HG03439 (cell line): Measurements from ENCODE around the gene YWHAB.

Source experiments
- ATAC-seq: cut with Tn5 transposase; IDR thresholded peaks from one replicate; pipeline ENCODE4 v1.9.1; 2021; ENCODE audit warnings: mild to moderate bottlenecking, moderate library complexity; ENCODE audit not compliant: unreplicated experiment

YWHAB gene

DNA sequence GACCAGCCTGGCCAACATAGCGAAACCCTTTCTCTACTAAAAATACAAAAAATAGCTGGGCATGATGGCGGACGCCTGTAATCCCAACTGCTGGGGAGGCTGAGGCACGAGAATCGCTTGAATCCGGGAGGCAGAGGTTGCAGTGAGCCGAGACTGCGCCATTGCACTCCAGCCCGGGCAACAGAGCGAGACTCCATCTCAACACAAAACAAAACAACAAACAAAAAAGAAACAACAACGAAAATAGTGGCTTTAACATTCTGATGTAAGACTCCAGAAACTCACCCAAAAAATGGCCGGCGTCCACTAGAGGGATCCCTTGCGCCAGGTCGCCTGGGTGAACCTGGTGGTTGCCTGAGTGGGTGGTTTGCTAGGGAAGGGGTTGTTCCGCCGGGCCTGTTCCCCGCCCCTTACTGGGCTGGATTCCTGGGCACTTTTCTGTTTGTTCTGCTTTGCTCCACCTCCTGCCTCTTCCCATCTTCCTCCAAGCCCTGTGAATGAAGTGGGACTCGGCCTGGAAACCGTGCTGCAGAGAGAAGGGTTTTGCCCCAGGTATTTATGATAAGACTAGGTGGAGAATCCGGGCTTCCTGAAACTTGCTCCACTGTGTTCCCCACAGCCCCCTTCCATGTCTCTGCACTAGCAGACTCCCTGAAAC is 25.9 kb downstream of the YWHAB start:
- ATAC-seq = no peak

GRCh38 chr20:44912189-44912588 is 26.7 kb downstream of the YWHAB start:
- no peak for ATAC-seq

DNA sequence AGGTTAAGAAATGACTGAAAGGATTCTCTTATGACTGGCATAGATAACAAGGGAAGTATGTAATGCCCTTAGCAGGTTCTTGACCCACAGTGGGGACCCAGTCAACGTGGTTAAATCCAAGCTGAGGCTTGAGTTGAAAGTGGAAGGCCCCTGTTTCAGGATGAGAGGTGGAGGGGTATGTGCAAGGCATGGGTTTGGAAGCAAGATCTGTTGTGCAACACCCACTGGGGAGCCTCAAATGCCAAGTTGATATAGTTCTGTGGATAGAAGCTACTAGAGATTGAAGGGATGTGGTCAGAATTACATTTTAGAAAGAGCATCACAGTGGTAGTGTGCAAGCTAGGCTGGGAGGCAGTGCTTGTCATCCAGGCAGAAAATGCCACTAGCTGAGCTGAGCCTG is 29.4 kb downstream of the YWHAB start:
- ATAC-seq = no peak

DNA sequence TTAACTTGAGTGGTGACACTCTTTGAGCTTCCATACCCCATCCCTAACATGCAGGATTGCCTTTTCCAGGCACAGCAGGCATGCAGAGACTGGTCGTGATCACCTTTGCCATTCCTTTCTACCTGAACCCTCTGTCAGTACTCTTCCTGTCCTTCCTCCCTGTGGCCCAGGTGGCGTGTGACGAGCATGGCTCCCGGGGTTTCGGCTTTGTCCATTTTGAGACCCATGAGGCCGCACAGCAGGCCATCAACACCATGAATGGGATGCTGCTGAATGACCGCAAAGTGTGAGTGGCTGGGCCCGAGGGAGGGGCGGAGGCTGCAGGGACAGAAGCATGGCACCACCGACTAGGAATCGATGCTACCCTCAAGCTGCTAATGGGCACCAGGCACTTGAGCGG is 31.1 kb downstream of the YWHAB start:
- ATAC-seq = no peak

- no peak for ATAC-seq
These were observed 31.9 kb downstream of the YWHAB start for GRCh38 chr20:44917399-44917798.

DNA sequence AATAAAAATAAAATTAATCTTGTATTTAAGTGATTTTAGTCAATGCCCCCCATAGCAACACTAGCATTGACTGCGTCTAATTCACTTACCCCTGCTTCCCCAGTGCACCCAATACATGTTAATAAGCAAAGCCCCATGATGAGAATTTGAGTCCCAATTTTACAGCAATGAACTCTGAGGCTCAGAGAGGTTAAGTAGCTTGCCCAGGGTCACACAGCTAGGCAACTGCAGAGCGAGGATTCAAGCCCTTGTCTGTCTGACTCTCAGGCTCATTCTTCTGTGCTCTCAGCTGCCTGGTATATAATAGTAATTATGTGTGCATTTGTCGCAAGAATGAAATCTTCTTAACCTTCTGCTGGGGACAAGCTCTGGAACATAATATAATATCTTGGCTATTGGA is 32.8 kb downstream of the YWHAB start:
- no peak for ATAC-seq

DNA sequence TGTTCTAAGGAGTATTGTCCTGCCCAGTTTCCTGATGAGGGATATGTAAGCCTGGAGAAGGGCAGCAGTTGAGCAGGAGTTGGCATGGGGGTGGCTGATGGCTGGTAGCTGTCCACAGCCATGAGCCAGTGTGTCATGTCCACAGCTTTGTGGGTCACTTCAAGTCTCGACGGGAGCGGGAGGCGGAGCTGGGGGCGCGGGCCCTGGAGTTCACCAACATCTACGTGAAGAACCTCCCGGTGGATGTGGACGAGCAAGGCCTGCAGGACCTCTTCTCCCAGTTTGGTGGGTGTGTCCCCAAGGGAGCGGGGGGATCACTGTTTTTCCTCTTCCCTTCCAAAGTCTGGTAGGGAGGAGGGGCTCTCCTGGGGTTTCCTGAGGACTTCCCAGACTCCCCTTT is 33.3 kb downstream of the YWHAB start:
- no peak for ATAC-seq

DNA sequence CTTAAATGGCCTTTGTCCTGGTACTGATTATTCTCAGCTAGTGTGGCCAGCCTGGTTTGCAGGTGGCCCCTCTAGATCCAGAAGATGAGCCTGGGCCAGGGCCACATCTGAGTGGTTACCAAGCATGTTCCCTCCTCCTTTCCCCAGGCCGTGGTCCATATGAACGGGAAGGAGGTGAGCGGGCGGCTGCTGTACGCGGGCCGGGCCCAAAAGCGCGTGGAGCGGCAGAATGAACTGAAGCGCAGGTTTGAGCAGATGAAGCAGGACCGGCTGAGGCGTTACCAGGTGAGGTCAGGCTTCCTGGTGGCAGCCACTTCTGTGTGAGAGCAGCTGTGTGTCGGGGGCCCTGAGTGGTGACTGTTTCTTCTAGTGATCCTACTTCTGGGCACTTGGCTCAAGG is 35.9 kb downstream of the YWHAB start:
- no peak for ATAC-seq

DNA sequence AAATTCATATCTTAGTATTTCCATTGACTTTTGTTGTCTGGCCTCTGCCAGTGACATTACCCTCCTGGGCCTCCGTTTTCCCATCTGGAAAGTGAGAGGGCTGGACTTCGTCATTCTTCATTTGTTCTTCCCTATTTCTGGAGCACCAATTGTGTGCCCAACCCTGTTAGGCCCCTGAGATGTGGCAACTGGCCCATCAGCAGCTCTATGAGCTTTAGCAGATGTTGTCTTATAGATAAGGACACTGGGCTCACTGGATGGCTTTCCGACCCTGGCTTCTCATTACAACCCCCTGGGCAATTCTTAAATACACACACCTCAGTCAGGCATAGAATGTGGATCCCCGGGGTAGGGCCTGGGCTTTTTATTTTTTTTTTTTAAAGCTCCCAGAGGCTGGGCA is 39.0 kb downstream of the YWHAB start:
- ATAC-seq = no peak

DNA sequence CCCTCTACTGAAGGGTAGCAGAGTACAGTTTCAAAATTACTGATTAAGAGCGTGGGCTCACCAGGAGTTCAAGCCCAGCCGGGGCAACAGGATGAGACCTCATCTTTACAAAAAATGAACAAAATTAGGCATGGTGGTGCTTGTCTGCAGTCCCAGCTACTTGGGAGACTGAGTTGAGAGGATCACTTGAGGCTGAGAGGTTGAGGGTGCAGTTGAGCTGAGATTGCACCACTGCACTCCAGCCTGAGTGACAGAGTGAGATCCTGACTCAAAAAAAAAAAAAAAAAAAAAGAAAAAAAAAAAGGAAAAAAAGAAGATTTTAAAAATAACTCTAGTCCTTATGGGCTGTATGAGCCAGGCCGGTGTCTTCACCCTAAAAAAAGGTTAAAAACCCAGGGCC is 43.1 kb downstream of the YWHAB start:
- no peak for ATAC-seq

DNA sequence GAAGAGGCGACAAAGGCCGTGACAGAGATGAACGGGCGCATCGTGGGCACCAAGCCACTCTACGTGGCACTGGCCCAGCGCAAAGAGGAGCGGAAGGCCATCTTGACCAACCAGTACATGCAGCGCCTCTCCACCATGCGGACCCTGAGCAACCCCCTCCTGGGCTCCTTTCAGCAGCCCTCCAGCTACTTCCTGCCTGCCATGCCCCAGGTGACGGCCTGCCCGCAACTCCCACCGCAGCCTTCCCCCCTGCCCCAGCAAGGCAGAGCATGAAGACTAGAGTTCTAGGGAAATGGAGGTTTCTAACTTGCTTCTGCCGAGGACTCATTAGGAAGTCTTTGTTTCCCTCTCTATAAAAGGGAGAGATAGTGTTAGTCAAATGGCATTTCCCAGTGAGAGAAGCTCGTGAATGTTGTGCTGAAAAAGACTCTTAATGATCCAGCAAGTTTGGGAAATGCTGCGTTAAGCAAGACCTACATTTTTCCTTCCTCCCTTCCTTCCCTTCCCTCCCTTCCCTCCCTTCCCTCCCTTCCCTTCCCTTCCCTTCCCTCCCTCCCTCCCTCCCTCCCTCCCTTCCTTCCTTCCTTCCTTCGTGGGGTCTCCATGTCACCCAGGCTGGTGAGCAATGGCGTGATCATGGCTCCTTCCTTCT is 45.1 kb downstream of the YWHAB start:
- ATAC-seq = no peak

DNA sequence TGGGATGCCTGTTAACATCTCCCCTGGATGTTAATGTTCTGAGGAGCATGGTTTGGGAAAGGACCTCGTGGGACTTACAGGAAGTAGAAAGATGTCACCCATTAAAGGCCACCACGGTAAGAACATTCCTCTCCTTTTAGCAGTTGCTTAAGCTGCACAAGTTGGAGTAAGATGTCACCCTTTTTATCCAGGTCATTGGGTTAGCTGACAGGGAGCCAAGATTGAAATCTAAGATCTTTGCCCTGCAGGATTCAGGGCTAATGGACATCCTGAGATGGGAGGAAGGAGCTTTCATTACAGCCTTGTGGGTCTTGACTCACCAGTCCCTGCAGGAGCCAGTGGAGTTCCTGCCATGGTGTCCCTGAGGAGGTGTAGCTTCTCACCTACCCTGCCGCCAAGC is 46.4 kb downstream of the YWHAB start:
- no peak for ATAC-seq

GRCh38 chr20:44932916-44933315 is 47.4 kb downstream of the YWHAB start:
- no peak for ATAC-seq

DNA sequence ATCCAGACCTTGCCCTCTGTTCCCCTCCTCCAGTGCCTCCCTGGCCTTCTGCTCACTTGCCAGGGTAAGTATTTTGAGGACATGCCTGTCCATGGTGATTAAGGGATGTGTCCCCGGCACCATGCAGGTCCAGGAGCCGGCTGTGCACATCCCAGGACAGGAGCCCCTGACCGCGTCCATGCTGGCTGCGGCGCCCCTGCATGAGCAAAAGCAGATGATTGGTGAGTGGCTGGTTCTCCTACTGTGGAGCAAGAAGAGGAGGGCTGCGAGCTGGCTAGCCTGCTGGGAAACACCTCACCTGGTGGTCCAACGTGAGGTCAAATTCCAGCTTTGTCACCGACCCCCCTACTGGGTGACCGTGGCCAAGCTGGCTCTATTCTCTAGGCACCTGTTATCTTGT is 51.0 kb downstream of the YWHAB start:
- no peak for ATAC-seq

GRCh38 chr20:44938637-44939036 is 53.1 kb downstream of the YWHAB start:
- ATAC-seq = no peak

GRCh38 chr20:44941120-44941691 is 55.7 kb downstream of the YWHAB start:
- no peak for ATAC-seq

GRCh38 chr20:44942264-44942973 is 56.9 kb downstream of the YWHAB start:
- no peak for ATAC-seq

- ATAC-seq = no peak
These were observed 58.3 kb downstream of the YWHAB start for GRCh38 chr20:44943828-44944227.

GRCh38 chr20:44945261-44945660 is 59.8 kb downstream of the YWHAB start:
- ATAC-seq = no peak

- no peak for ATAC-seq
These were observed 60.9 kb downstream of the YWHAB start for GRCh38 chr20:44946271-44946852.

GRCh38 chr20:44948107-44948506 is 62.6 kb downstream of the YWHAB start:
- ATAC-seq = no peak

- ATAC-seq = no peak
These were observed 63.0 kb downstream of the YWHAB start for GRCh38 chr20:44948513-44948912.
